ENCODE measurements around the gene E4F1.

E4F1 gene

GRCh38 chr16:2277466-2278271 lies 54.3 kb downstream of the E4F1 start:
- DNase-seq: no peak

GRCh38 chr16:2278272-2278608 lies 54.8 kb downstream of the E4F1 start:
- no peak for DNase-seq

- DNase-seq: no peak
These were observed 55.8 kb downstream of the E4F1 start for GRCh38 chr16:2278956-2279800.

- DNase-seq: no peak
These were observed 57.1 kb downstream of the E4F1 start for GRCh38 chr16:2280461-2280860.

GRCh38 chr16:2280981-2281542 lies 57.7 kb downstream of the E4F1 start:
- DNase-seq: no peak

- no peak for DNase-seq
These were observed 58.9 kb downstream of the E4F1 start for GRCh38 chr16:2282262-2282661.

GRCh38 chr16:2282866-2283555 lies 59.6 kb downstream of the E4F1 start:
- DNase-seq: no peak

GRCh38 chr16:2284001-2284770 lies 60.8 kb downstream of the E4F1 start:
- no peak for DNase-seq

GRCh38 chr16:2284797-2285576 lies 61.6 kb downstream of the E4F1 start:
- no peak for DNase-seq

Measured in activated gamma-delta T cell treated with Interleukin-2 at 50 U/mL for 16 hours (primary cell).